H1 (cell line): Measurements from ENCODE around the gene AK8. TPM values are rescaled to one million over a fixed set of nuclear protein-coding genes. Genes with fewer than 3 reads are reported as not detected.

Experiments
- CTCF ChIA-PET: fragments of 300-600 bp; sonication (Branson Sonifier 250); formaldehyde crosslinking; loops from one replicate; lab custom pipeline; 2021; ENCODE audit not compliant: partially characterized antibody; lab: Charles Lee
- POLR2A ChIA-PET: fragments of 300-600 bp; sonication (Branson Sonifier 250); formaldehyde crosslinking; loops from one replicate; lab custom pipeline; 2021; ENCODE audit warnings: inconsistent platforms; ENCODE audit not compliant: partially characterized antibody; lab: Charles Lee
- DNase-seq, 2 experiments: peaks; one replicate each; pipeline versions ENCODE4 v3.0.0 to v3.0.0-alpha.2; 2010 to 2022; ENCODE audit warnings: low spot score in 2 of 2, low read depth in 1 of 2, mixed read lengths in 1 of 2
- FAIRE-seq: peaks from 2 replicates; lab custom pipeline; 2011; peaks lifted over from hg19 to GRCh38; lab: Jason Lieb, UNC
- H2AFZ ChIP-seq: 2 replicates; pipeline ENCODE4 v1.8.1; 2012; ENCODE audit warnings: low read length, inconsistent platforms
- H2AK5ac ChIP-seq: 2 replicates; pipeline ENCODE4 v1.6.1; 2013; ENCODE audit warnings: low read depth, low read length
- H2BK120ac ChIP-seq: replicated peaks from 2 replicates; pipeline ENCODE3; 2013; ENCODE audit warnings: low read depth, low read length, inconsistent platforms
- H2BK12ac ChIP-seq: 2 replicates; pipeline ENCODE4 v1.6.1; 2013; ENCODE audit warnings: low read depth, low read length
- H2BK15ac ChIP-seq: 2 replicates; pipeline ENCODE4 v1.6.1; 2013; ENCODE audit warnings: low read length
- H2BK20ac ChIP-seq: 2 replicates; pipeline ENCODE4 v1.6.1; 2013; ENCODE audit warnings: low read length
- H2BK5ac ChIP-seq: 2 replicates; pipeline ENCODE4 v1.6.1; 2013; ENCODE audit warnings: low read depth, low read length
- H3K14ac ChIP-seq: 2 replicates; pipeline ENCODE4 v1.6.1; 2013; ENCODE audit warnings: inconsistent platforms; ENCODE audit not compliant: insufficient read length
- H3K18ac ChIP-seq: 2 replicates; pipeline ENCODE4 v1.6.1; 2013; ENCODE audit warnings: low read length; ENCODE audit errors: extremely low read depth
- H3K23ac ChIP-seq: 2 replicates; pipeline ENCODE4 v1.6.1; 2013; ENCODE audit warnings: inconsistent platforms; ENCODE audit not compliant: insufficient read length
- H3K23me2 ChIP-seq: 2 replicates; pipeline ENCODE4 v1.6.1; 2013; ENCODE audit warnings: low read depth, low read length
- H3K27ac ChIP-seq: 2 replicates; pipeline ENCODE4 v1.6.1; 2011; ENCODE audit warnings: low read depth, low read length, inconsistent platforms
- H3K27me3 ChIP-seq, 4 experiments: replicated peaks in 1 of 4; 1 replicate in 1 of 4; 2 replicates in 3 of 4; pipeline versions ENCODE4 v1.6.1 to v1.8.1; 2011 to 2013; ENCODE audit warnings: low read length in 3 of 4, mild to moderate bottlenecking in 3 of 4, inconsistent platforms in 2 of 4, mixed read lengths in 2 of 4, moderate library complexity in 1 of 4; ENCODE audit not compliant: control insufficient read depth in 3 of 4, insufficient read depth in 3 of 4; ENCODE audit errors: extremely low read depth in 1 of 4
- H3K36me3 ChIP-seq, 4 experiments: 2 replicates each; pipeline versions ENCODE4 v1.6.1 to v1.8.1; 2011 to 2013; ENCODE audit warnings: mild to moderate bottlenecking in 4 of 4, low read length in 3 of 4, moderate library complexity in 2 of 4, control low read depth in 1 of 4, inconsistent platforms in 1 of 4; ENCODE audit not compliant: insufficient read depth in 4 of 4, control insufficient read depth in 2 of 4
- H3K4ac ChIP-seq: replicated peaks from 2 replicates; pipeline ENCODE3; 2013; ENCODE audit warnings: low read length, low read depth, mixed read lengths, inconsistent platforms; ENCODE audit not compliant: insufficient read length
- H3K4me1 ChIP-seq, 4 experiments: replicated peaks in 1 of 4; 1 replicate in 1 of 4; 2 replicates in 3 of 4; pipeline versions ENCODE4 v1.6.1 to v1.8.1; 2011 to 2013; ENCODE audit warnings: low read length in 3 of 4, inconsistent platforms in 2 of 4, mixed read lengths in 1 of 4; ENCODE audit not compliant: insufficient read depth in 4 of 4, control insufficient read depth in 3 of 4
- H3K4me2 ChIP-seq, 2 experiments: 2 replicates each; pipeline versions ENCODE4 v1.6.1 to v1.8.1; 2011 to 2013; ENCODE audit warnings: low read depth in 2 of 2, low read length in 2 of 2, control low read depth in 1 of 2, inconsistent platforms in 1 of 2, mild to moderate bottlenecking in 1 of 2; ENCODE audit not compliant: insufficient read depth in 1 of 2
- H3K4me3 ChIP-seq, 4 experiments: fragments of 200-600, 300-600 bp in 1 of 4; sonication (generic), shearing (Covaris generic), sonication (Bioruptor Twin) in 1 of 4; 2 replicates each; pipeline versions ENCODE4 v1.5.1 to v1.8.1; 2011 to 2016; ENCODE audit warnings: low read length in 4 of 4, low read depth in 3 of 4, control low read depth in 2 of 4, inconsistent platforms in 2 of 4, mild to moderate bottlenecking in 2 of 4, mixed read lengths in 1 of 4, moderate library complexity in 1 of 4; ENCODE audit not compliant: insufficient read depth in 2 of 4; ENCODE audit errors: extremely low read depth in 1 of 4
- H3K56ac ChIP-seq: replicated peaks from 2 replicates; pipeline ENCODE3; 2013; ENCODE audit warnings: low read depth, mild to moderate bottlenecking, mixed read lengths, low read length, inconsistent platforms; ENCODE audit not compliant: insufficient read length
- H3K79me1 ChIP-seq: 2 replicates; pipeline ENCODE4 v1.6.1; 2013; ENCODE audit warnings: low read depth, low read length, control low read depth
- H3K79me2 ChIP-seq, 2 experiments: 2 replicates each; pipeline versions ENCODE4 v1.6.1 to v1.8.1; 2012 to 2013; ENCODE audit warnings: low read length in 2 of 2, mild to moderate bottlenecking in 2 of 2, inconsistent platforms in 1 of 2; ENCODE audit not compliant: insufficient read depth in 2 of 2, control insufficient read depth in 1 of 2
- H3K9ac ChIP-seq, 4 experiments: replicated peaks in 1 of 4; 1 replicate in 1 of 4; 2 replicates in 3 of 4; pipeline versions ENCODE4 v1.6.1 to v1.8.1; 2011 to 2013; ENCODE audit warnings: low read depth in 3 of 4, low read length in 3 of 4, control low read depth in 2 of 4, mild to moderate bottlenecking in 2 of 4, moderate library complexity in 2 of 4, inconsistent platforms in 1 of 4; ENCODE audit errors: extremely low read depth in 1 of 4
- H3K9me3 ChIP-seq, 2 experiments: 2 replicates each; pipeline versions ENCODE4 v1.6.1 to v1.8.1; 2012 to 2013; ENCODE audit warnings: mild to moderate bottlenecking in 2 of 2, moderate library complexity in 2 of 2, control low read depth in 1 of 2, inconsistent platforms in 1 of 2, low read depth in 1 of 2, low read length in 1 of 2, mixed read lengths in 1 of 2; ENCODE audit not compliant: insufficient read depth in 2 of 2
- H4K20me1 ChIP-seq, 2 experiments: replicated peaks in 1 of 2; 2 replicates each; pipeline versions ENCODE3 to v1.8.1; 2011 to 2013; ENCODE audit warnings: inconsistent platforms in 2 of 2, low read length in 2 of 2, mild to moderate bottlenecking in 1 of 2; ENCODE audit not compliant: insufficient read depth in 2 of 2, control insufficient read depth in 1 of 2
- H4K5ac ChIP-seq: 2 replicates; pipeline ENCODE4 v1.6.1; 2013; ENCODE audit warnings: low read length, low read depth, mixed read lengths, inconsistent platforms; ENCODE audit not compliant: insufficient read length
- H4K8ac ChIP-seq: 2 replicates; pipeline ENCODE4 v1.8.0; 2013; ENCODE audit warnings: mild to moderate bottlenecking, moderate library complexity, low read length, inconsistent platforms; ENCODE audit not compliant: insufficient read depth; ENCODE audit errors: extremely low read depth
- H4K91ac ChIP-seq: replicated peaks from 2 replicates; pipeline ENCODE3; 2013; ENCODE audit warnings: low read length, mixed read lengths, inconsistent platforms; ENCODE audit not compliant: insufficient read length
- SIX5 ChIP-seq: IDR thresholded peaks from 2 replicates; pipeline ENCODE4 v1.6.1; 2011; ENCODE audit warnings: mild to moderate bottlenecking, low read depth, low read length
- WGBS, 2 experiments: shearing (Covaris generic) in 1 of 2; methylation state at CpG; one replicate each; pipeline versions ENCODE4 v1.1.6 to v1.1.7; 2013 to 2015; ENCODE audit warnings: low lambda C conversion rate in 2 of 2, mixed read lengths in 2 of 2, inconsistent platforms in 1 of 2, low coverage in 1 of 2, missing lambda C conversion rate in 1 of 2; ENCODE audit not compliant: insufficient replicate concordance in 2 of 2, insufficient coverage in 1 of 2, insufficient read length in 1 of 2; ENCODE audit errors: extremely low coverage in 1 of 2, missing lambda C conversion rate in 1 of 2; 5-methylcytosine and 5-hydroxymethylcytosine counted together
- polyA plus RNA-seq, 7 experiments: library from polyadenylated mRNA; depleted of rRNA in 3 of 7; stranded (reverse) in 5 of 7; unstranded in 2 of 7; fragments of >200 nt in 5 of 7; fragments of 200-250 nt in 2 of 7; gene quantifications; 1 replicate in 5 of 7; 2 replicates in 1 of 7; 4 replicates in 1 of 7; pipeline versions ENCODE4 v1.2.1 to v1.2.3, GENCODE V29; 2011 to 2013; ENCODE audit warnings: missing spikeins in 2 of 7, mixed read lengths in 2 of 7
- total RNA-seq: library from RNA; stranded (reverse); fragmentation: NEBNext Ultra II Directional; extraction: Animal tissue kit (Norgen Biotek cat#: 25700); gene quantifications from 2 replicates; pipeline ENCODE4 v1.2.1, GENCODE V29; 2021

The AK8 gene
- total and polyA plus RNA-seq, 2 of the 8 experiments (the other 6 are each of a cell fraction or from before 2014, with no cell fraction given): 0.35 to 0.48 TPM

DNA sequence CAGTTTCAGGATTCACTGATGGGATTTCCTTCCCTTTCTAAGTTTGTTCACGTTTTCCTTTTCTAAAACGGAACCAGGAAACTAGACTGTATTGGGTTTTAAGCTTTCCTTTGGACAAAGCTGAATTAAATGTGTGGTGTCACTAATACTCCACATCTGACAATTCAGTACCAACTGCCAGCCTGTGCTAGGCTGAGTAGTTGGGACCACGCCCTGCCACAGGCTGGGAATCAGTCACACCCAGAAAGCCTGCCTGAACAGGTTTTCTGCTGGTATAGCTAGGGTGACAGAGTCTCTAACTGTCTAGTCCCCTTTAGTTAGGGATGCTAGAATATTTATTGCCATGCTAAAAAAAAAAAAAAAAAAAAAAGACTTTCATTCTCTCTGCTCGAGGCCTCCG, 16.3 kb upstream of the AK8 start:
- peaks cover 0 to 4% of the 10 kb centered on the region in 2 experiments for H4K20me1 ChIP-seq
- no peaks in the 10 kb centered on the region for H3K23me2 ChIP-seq
- no peak overlapping the region for H3K9ac ChIP-seq
- no peak overlapping the region for H4K5ac ChIP-seq
- no peak overlapping the region for H3K4me3 ChIP-seq
- FAIRE-seq (no peak), DNase-seq (no peak)
- H2BK20ac ChIP-seq: no peak overlapping the region
- no peak overlapping the region for H3K4me2 ChIP-seq
- no peak overlapping the region for H2BK15ac ChIP-seq
- H2BK5ac ChIP-seq: no peak overlapping the region
- no peaks in the 10 kb centered on the region for H3K79me1 ChIP-seq
- POLR2A ChIA-PET: interaction anchor here (1.3 to 1.8 kb wide), 2 partner anchors 9 to 13 kb away, joined by 3 to 4 read pairs; no protein-coding TSS in a partner anchor
- no peak overlapping the region for H2BK12ac ChIP-seq
- CTCF ChIA-PET: interaction anchor here (1.0 to 3.3 kb wide), 5 partner anchors 8 to 343 kb away, joined by 3 to 30 read pairs (median 3); no protein-coding TSS in a partner anchor
- H3K14ac ChIP-seq: no peak overlapping the region
- no peak overlapping the region for H3K27ac ChIP-seq
- H3K18ac ChIP-seq: no peak overlapping the region
- WGBS, 2 experiments: 93% methylated on average over 5 of the region's 5 CpGs; no CpG with 5 or more reads in 1 of the 2 experiments
- peaks cover 13 to 42% (median 30%) of the 10 kb centered on the region in 4 experiments for H3K36me3 ChIP-seq
- no peak overlapping the region for H2AK5ac ChIP-seq
- H4K91ac ChIP-seq: no peak overlapping the region
- H3K23ac ChIP-seq: no peak overlapping the region
- no peaks in the 10 kb centered on the region for H3K4me1 ChIP-seq
- no peaks in the 10 kb centered on the region for H3K27me3 ChIP-seq
- H3K9me3 ChIP-seq: no peaks in the 10 kb centered on the region
- no peak overlapping the region for H2BK120ac ChIP-seq
- no peaks in the 10 kb centered on the region for H3K79me2 ChIP-seq
- H4K8ac ChIP-seq: no peak overlapping the region
- no peak overlapping the region for H2AFZ ChIP-seq
- H3K4ac ChIP-seq: no peak overlapping the region
- no peak for TF ChIP-seq SIX5
- H3K56ac ChIP-seq: no peak overlapping the region
